Measurements from ENCODE around the gene TAF4B. TPM values are rescaled to one million over a fixed set of nuclear protein-coding genes. Genes with fewer than 3 reads are reported as not detected.

TAF4B gene
- total RNA-seq, 4 donors from 2014 or later = 1.9 to 38.0 (median 6.5) TPM

DNA sequence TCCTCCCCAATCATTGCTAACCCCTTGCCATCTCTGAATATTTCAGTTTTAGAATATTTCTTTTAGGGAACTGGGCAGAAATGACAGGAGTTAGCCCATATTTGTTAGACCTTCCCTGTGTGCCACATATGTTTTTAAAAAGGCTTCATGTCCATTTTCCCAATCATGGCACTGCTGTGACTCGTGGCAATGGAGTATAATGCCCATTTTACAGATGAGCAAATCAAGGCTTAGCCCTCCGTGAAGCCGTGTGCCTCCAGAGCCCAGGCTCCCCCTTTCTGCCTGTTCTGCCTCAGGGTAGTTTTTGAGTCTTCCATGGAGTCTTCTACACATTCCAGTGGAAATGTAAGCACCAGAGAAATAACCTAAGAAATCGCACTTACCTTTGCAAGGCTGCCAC is 192.0 kb downstream of the TAF4B start:
- H3K27me3 ChIP-seq = no peaks in the 10 kb centered on the region
- no peaks in the 10 kb centered on the region for H3K36me3 ChIP-seq

DNA sequence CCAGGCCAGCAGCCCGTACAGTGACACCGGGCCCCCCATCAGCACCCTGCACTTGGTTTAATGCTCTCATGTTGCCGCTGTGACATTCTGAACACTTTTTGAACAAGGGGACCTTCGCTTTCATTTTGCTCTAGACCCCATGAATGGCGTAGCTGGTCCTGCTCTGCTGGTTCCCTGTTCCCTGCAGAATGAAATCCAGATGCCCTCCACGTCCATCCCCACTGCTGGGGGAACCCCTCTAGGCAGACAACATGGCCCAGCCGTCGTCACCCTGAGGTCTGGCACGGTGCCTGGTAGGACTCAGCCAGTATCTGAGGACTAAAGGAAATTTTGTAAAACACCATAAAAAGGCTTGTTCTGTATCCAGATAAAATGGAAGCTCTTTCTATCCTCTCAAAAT is 193.5 kb downstream of the TAF4B start:
- Histone ChIP-seq H3K27ac (no peak overlapping the region), H3K27me3 (no peaks in the 10 kb centered on the region), H3K9me3 (no peaks in the 10 kb centered on the region), H3K4me1 (no peaks in the 10 kb centered on the region), H3K4me3 (no peak overlapping the region), H3K36me3 (no peaks in the 10 kb centered on the region)
- no peak for DNase-seq
- no peak for TF ChIP-seq POLR2A (IDR thresholded peaks at IDR 0.05)
- TF ChIP-seq, protein P1, sequence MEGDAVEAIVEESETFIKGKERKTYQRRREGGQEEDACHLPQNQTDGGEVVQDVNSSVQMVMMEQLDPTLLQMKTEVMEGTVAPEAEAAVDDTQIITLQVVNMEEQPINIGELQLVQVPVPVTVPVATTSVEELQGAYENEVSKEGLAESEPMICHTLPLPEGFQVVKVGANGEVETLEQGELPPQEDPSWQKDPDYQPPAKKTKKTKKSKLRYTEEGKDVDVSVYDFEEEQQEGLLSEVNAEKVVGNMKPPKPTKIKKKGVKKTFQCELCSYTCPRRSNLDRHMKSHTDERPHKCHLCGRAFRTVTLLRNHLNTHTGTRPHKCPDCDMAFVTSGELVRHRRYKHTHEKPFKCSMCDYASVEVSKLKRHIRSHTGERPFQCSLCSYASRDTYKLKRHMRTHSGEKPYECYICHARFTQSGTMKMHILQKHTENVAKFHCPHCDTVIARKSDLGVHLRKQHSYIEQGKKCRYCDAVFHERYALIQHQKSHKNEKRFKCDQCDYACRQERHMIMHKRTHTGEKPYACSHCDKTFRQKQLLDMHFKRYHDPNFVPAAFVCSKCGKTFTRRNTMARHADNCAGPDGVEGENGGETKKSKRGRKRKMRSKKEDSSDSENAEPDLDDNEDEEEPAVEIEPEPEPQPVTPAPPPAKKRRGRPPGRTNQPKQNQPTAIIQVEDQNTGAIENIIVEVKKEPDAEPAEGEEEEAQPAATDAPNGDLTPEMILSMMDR (IDR thresholded peaks at IDR 0.05) = no peak

More for the DNA sequence above, 192.0 kb downstream of the TAF4B start:
- Histone ChIP-seq H3K9me3 (no peaks in the 10 kb centered on the region), H3K4me1 (no peaks in the 10 kb centered on the region), H3K27ac (no peak overlapping the region), H3K4me3 (no peak overlapping the region)
- TF ChIP-seq POLR2A (IDR thresholded peaks at IDR 0.05) = no peak
- TF ChIP-seq, protein P1 (IDR thresholded peaks at IDR 0.05) = no peak
- no peak for DNase-seq

DNA sequence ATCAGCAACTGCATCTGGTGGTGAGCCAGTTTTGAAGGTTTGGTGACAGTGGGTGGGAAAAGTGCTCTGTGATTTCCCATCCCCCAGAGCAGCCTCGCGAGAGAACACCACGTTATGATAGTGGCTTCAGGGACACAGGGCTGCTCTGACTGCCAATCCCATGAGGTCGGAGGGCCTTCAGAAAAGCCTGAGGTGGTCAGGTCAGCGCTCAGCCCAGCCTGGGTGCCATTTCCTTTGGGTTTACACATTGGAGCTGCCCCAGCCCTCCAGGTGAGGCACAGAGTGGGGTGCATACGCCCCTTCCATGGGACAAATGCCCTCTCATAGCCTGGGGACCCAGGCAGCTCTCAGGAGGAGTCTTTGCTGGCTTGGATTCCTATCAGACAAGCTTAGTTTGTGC is 195.3 kb downstream of the TAF4B start:
- no peaks in the 10 kb centered on the region for H3K9me3 ChIP-seq
- DNase-seq = no peak
- H3K27me3 ChIP-seq = no peaks in the 10 kb centered on the region
- TF ChIP-seq, protein P1 (IDR thresholded peaks at IDR 0.05) = no peak
- no peak for TF ChIP-seq POLR2A (IDR thresholded peaks at IDR 0.05)
- H3K36me3 ChIP-seq = no peaks in the 10 kb centered on the region
- no peak overlapping the region for H3K27ac ChIP-seq
- no peak overlapping the region for H3K4me3 ChIP-seq
- H3K4me1 ChIP-seq = no peaks in the 10 kb centered on the region

DNA sequence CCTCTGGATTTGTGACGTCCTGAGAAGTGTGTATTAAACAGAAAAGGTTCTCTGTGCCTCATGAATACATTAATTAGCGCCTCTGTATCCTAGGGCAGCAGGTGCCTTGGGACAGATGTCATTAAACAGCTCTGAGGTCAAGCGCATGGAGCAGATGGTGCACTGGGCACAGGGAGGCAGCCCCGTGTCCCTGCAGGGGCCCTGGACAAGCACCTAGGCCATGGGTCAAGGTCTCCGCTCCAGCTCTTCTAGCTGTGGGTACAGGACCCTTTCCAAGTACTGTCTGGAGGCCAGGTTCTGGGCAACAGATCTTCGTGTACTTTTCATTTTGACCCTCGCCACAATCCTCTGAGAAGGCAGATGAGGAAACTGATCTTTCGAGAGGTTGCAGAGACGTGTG is 195.7 kb downstream of the TAF4B start:
- Histone ChIP-seq H3K36me3 (no peaks in the 10 kb centered on the region), H3K27me3 (no peaks in the 10 kb centered on the region)
- TF ChIP-seq, protein P1 (IDR thresholded peaks at IDR 0.05) = no peak
- no peak for TF ChIP-seq POLR2A (IDR thresholded peaks at IDR 0.05)

DNA sequence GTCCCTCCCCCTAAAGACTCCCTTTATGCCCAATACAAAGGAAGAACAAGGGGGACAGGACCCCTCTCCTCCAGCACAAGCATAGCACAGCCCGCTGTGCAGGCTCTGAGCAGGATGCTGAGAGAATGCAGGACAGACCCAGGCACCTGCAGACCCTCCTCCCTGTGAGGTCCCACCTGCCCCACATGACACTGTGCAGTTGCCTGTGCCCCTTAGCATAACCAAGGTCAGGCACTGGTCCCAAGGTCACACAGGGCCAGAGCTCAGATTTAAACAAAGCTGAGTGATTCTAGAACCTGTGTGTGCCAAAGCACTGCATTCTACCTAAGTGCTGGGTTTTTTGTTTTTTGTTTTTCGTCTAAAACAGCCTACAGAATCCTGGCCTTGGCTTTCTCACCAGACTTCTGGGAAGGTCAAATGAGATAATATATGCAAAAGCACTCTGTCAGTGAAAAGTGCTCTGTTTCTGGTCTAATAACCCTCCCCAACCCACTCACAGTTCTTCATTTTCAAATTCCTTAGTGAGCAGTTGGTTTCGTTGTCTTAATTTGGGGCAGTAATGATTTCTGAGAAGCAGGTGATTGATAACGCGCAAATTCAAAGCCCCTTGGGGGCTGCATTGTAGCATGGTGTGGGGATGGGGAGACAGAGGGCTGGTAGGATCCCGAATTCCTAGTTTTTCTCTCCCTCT is 196.4 kb downstream of the TAF4B start:
- TF ChIP-seq, protein P1 (IDR thresholded peaks at IDR 0.05) = no peak
- no peak for TF ChIP-seq POLR2A (IDR thresholded peaks at IDR 0.05)
- no peaks in the 10 kb centered on the region for H3K36me3 ChIP-seq
- no peak for DNase-seq

More for the DNA sequence above, 195.7 kb downstream of the TAF4B start:
- H3K9me3 ChIP-seq = no peaks in the 10 kb centered on the region
- no peaks in the 10 kb centered on the region for H3K4me1 ChIP-seq
- no peak for DNase-seq
- no peak overlapping the region for H3K27ac ChIP-seq
- no peak overlapping the region for H3K4me3 ChIP-seq

More for the DNA sequence above, 196.4 kb downstream of the TAF4B start:
- no peaks in the 10 kb centered on the region for H3K9me3 ChIP-seq
- H3K4me1 ChIP-seq = no peaks in the 10 kb centered on the region
- H3K27me3 ChIP-seq = no peaks in the 10 kb centered on the region
- H3K27ac ChIP-seq = no peak overlapping the region
- H3K4me3 ChIP-seq = no peak overlapping the region

All from Peyer's patch (tissue), 4 donors.